Esophagus squamous epithelium (tissue), 5 donors: ENCODE data around the gene ATP8B3. TPM values are rescaled to one million over a fixed set of nuclear protein-coding genes. Genes with fewer than 3 reads are reported as not detected.

Experiments
- DNase-seq: peaks from one replicate; lab custom pipeline; 2025; lab: John Stamatoyannopoulos, UW
- H3K27ac ChIP-seq, 4 donors: fragments of 200-600 bp; sonication (generic); one replicate each; pipeline ENCODE4 v1.5.1; 2016 to 2019; ENCODE audit warnings: mild to moderate bottlenecking in 1 of 4
- H3K27me3 ChIP-seq, 4 donors: fragments of 200-600 bp; sonication (generic); 1 replicate in 3 of 4; 2 replicates in 1 of 4; pipeline versions ENCODE4 v1.5.1 to v1.6.0; 2017 to 2021; ENCODE audit warnings: antibody characterized with exemption in 1 of 4
- H3K36me3 ChIP-seq, 3 donors: fragments of 200-600 bp; sonication (generic); one replicate each; pipeline ENCODE4 v1.5.1; 2016 to 2019
- H3K4me1 ChIP-seq, 3 donors: fragments of 200-600 bp; sonication (generic); one replicate each; pipeline ENCODE4 v1.5.1; 2017 to 2019
- H3K4me3 ChIP-seq, 4 donors: fragments of 200-600 bp; sonication (generic); 1 replicate in 3 of 4; 2 replicates in 1 of 4; pipeline ENCODE4 v1.5.1; 2016 to 2019; ENCODE audit warnings: mild to moderate bottlenecking in 2 of 4, moderate library complexity in 1 of 4
- H3K9me3 ChIP-seq, 3 donors: fragments of 200-600 bp; sonication (generic); one replicate each; pipeline ENCODE4 v1.5.1; 2016 to 2019
- POLR2A ChIP-seq, 4 donors: fragments of 450-650 bp; IDR thresholded peaks; one replicate each; pipeline ENCODE4 v1.6.1; 2017; ENCODE audit warnings: antibody characterized with exemption in 4 of 4, mild to moderate bottlenecking in 4 of 4, moderate library complexity in 3 of 4
- WGBS, 2 donors: methylation state at CpG; one replicate each; pipeline ENCODE4 v1.1.5; 2018; 5-methylcytosine and 5-hydroxymethylcytosine counted together
- intact Hi-C: fragments of 100-400 bp; cut with DNase I; formaldehyde crosslinking; loops from one replicate; pipeline ENCODE4 v1.15.0; 2022
- total RNA-seq, 4 donors: library from RNA; depleted of rRNA; stranded (reverse); fragments of >200 nt; gene quantifications; one replicate each; pipeline ENCODE4 v1.1.0, GENCODE V29; 2016
- TF ChIP-seq, protein P1 (sequence below), 6 experiments: fragments of 450-650 bp in 4 of 6; fragments of 200-600 bp in 2 of 6; sonication (generic) in 2 of 6; IDR thresholded peaks; one replicate each; pipeline ENCODE4 v1.5.1; 2016 to 2019; ENCODE audit warnings: antibody characterized with exemption in 6 of 6, mild to moderate bottlenecking in 4 of 6, moderate library complexity in 4 of 6
- donor health status: DM: yes; HTN: yes; CAD: no.

ATP8B3 gene
- total RNA-seq, 4 donors from 2014 or later: 0.57 to 3.0 (median 1.4) TPM

DNA sequence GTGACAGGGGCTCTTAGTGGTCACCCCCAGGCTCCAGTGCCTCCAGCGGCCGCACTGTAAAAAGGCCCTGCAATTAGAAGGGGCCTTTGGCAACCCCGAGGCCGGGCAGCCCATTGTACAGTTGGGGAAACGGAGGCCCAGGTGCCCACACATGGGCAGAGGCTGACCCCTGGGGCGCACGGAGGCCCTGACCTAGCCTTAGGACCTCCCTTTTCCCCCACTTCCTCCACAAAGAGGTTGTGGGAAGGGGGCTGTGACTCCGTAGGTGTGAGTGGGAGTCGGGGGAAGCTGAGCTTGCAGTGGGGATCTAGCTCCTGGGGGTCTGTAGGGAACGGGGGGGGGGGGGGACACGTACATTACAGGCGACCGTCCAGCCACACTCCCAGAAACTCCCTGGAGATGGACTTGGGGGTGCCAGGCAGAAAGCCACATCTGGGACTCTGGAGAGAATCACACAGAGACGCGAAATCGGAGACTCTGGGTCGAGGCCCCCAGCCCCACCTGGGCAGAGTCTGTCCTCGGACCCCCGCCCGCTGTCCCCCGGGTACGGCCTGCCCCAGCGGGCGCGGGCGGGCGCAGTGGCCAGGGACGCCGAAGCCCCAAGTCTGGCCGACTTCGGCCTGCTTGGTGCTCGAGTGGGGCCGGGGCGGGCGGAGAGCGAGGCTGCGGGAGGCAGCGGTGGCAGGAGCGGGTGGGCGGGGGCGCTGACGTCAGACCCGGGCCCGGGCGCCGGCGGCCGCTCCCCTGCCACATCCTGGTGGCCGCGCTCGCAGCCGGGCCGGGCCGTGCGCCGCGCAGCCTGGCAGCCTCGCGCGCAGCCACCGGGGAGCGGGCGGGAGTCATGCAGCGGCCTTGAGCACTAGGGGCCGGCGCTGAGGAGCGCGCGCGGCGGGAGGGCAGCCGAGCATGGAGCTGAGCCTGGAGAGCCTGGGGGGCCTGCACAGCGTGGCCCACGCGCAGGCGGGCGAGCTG, 59.0 kb downstream of the ATP8B3 start, which contains the start of gene ONECUT3:
ONECUT3 (plus strand) TSS at position 750 of the 972 bp plus-strand sequence; CDS start at position 907, 157 bp downstream.
- no peak for TF ChIP-seq POLR2A (IDR thresholded peaks at IDR 0.05)
- TF ChIP-seq, protein P1, sequence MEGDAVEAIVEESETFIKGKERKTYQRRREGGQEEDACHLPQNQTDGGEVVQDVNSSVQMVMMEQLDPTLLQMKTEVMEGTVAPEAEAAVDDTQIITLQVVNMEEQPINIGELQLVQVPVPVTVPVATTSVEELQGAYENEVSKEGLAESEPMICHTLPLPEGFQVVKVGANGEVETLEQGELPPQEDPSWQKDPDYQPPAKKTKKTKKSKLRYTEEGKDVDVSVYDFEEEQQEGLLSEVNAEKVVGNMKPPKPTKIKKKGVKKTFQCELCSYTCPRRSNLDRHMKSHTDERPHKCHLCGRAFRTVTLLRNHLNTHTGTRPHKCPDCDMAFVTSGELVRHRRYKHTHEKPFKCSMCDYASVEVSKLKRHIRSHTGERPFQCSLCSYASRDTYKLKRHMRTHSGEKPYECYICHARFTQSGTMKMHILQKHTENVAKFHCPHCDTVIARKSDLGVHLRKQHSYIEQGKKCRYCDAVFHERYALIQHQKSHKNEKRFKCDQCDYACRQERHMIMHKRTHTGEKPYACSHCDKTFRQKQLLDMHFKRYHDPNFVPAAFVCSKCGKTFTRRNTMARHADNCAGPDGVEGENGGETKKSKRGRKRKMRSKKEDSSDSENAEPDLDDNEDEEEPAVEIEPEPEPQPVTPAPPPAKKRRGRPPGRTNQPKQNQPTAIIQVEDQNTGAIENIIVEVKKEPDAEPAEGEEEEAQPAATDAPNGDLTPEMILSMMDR (IDR thresholded peaks at IDR 0.05): no peak
- 0 to 9% methylated on average over 1 to 6 of the region's 77 CpGs for WGBS, 2 donors
- H3K9me3 ChIP-seq: no peaks in the 10 kb centered on the region
- H3K27ac ChIP-seq: no peak within 1 kb of the TSS
- H3K4me3 ChIP-seq: no peak within 1 kb of the TSS
- DNase-seq: no peak
- intact Hi-C loops: no loop called here
- no peaks in the 10 kb centered on the region for H3K36me3 ChIP-seq
- H3K27me3 ChIP-seq: peaks cover 69 to 100% (median 73%) of the 10 kb centered on the region in 4 donors
- peaks cover 25 to 64% (median 35%) of the 10 kb centered on the region in 3 donors for H3K4me1 ChIP-seq

DNA sequence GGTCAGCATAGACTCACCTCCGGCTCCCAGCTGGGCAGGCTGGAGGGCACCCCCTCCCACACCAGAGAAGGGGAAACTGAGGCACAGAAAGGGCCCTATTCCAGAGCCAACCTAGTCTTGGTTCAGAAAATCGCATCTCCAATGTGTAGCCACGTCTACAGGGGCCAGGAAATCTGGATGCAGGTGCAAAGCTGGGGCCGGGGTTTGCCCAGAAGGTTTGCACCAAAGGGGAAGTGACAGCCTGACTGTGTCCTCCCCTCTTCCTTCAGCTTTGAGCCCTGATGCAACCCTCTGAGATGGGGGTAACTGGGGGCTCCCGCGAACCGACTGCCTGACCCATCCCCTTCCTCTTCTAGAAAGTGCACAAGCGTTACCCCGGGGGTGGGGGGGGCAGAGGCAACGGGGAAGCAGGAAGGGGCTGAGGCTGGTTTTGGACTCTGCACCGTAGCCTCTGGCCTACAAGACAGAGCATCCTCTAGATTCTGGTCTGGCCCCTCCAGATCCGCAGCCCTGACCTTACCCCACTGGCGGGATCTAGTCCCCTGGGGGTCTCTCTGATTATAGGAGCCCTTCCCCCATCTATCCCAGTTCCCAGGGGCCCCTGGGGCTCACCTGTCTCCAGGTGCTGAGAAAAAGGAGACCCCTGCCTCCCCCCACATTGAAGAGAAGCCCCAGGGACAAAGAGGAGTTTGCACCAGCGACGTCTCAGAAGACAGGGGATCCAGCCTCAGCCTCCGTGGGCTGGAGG, 59.9 kb downstream of the ATP8B3 start:
- no peaks in the 10 kb centered on the region for H3K36me3 ChIP-seq
- no peak overlapping the region for H3K27ac ChIP-seq
- WGBS, 2 donors: 0 to 8% methylated on average over 8 to 10 of the region's 16 CpGs
- H3K27me3 ChIP-seq: peaks cover 64 to 100% (median 74%) of the 10 kb centered on the region in 4 donors
- DNase-seq: no peak
- H3K4me1 ChIP-seq: peaks cover 29 to 64% (median 36%) of the 10 kb centered on the region in 3 donors
- H3K4me3 ChIP-seq: no peak overlapping the region
- no peaks in the 10 kb centered on the region for H3K9me3 ChIP-seq
- intact Hi-C loops: no loop called here
- TF ChIP-seq, protein P1 (IDR thresholded peaks at IDR 0.05): no peak
- TF ChIP-seq POLR2A (IDR thresholded peaks at IDR 0.05): no peak

DNA sequence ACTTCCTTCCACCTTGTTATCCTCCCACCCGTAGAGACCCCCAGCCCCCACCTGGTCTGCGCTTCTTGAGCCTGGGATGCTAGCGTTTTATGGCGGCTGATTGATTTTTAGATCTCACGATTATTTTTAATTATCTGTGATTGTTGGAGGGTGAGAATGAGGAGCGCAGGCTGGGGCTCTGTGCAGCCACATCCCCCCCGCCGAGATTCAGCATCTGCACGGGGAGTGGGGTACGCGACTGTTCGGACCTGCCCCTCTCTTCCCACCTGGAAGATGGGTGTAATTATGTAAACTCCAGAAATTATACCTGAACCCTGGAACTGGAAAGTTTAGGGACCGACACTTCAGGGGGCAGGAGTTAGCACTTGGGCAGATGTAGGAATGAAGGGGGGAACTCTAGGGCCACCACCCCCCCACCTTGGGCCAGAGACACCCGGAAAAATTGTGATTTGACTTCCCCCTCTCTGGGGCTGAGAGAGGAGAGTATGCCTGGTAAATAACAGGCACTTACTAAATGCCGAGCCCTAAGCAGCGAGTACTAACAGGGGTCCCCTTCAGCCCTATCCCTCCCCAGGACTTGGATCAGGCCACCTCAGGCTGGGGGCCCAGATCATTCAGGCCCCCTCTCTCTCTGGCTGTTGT, 60.6 kb downstream of the ATP8B3 start:
- H3K27me3 ChIP-seq: peaks cover 61 to 100% (median 70%) of the 10 kb centered on the region in 4 donors
- 4 to 6% methylated on average over 14 to 15 of the region's 16 CpGs for WGBS, 2 donors
- H3K36me3 ChIP-seq: no peaks in the 10 kb centered on the region
- H3K27ac ChIP-seq: no peak overlapping the region
- H3K9me3 ChIP-seq: no peaks in the 10 kb centered on the region
- DNase-seq: no peak
- TF ChIP-seq POLR2A (IDR thresholded peaks at IDR 0.05): no peak
- TF ChIP-seq, protein P1 (IDR thresholded peaks at IDR 0.05): no peak
- intact Hi-C loops: no loop called here
- no peak overlapping the region for H3K4me3 ChIP-seq
- H3K4me1 ChIP-seq: peaks cover 34 to 67% (median 35%) of the 10 kb centered on the region in 3 donors

DNA sequence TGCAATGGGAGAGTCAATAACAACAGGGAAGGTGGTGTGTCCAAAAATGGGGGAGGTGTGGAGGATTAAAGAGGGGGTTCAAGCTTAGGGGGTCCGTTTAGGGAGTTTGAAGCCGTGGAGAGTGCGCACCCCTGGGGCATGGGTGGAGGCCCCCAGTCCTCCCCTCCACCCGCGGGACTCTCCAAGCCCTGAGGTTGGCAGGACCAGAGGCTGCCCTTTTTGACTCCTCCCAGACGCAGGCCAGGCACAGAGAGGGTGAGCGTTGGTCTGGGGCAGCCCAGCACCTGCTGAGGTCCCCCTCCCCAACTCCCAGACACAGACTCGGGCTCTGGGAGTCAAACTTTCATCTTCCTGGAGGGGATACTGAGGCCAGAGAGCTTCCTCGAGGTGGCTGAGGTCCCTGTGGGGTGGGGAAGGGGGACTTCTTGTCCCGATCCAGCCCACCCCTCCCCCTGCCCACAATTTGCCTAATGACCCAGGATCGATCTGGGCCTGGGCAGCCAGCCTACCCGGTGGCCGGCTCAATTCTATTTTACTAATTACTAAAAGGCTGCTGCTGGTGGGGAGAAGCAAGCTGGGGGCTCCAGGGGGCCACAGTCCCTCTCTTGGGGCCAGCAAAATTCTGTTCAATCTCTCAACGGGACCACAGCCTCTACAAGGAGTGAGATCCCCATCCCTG, 61.6 kb downstream of the ATP8B3 start:
- TF ChIP-seq, protein P1 (IDR thresholded peaks at IDR 0.05): no peak
- no peak for TF ChIP-seq POLR2A (IDR thresholded peaks at IDR 0.05)
- no peaks in the 10 kb centered on the region for H3K36me3 ChIP-seq
- H3K9me3 ChIP-seq: no peaks in the 10 kb centered on the region
- H3K4me3 ChIP-seq: peak overlapping the region in 1 of 4 donors; percentile 50
- no peak for DNase-seq
- H3K27ac ChIP-seq: no peak overlapping the region
- intact Hi-C loops: no loop called here
- H3K4me1 ChIP-seq: peaks cover 35 to 63% (median 35%) of the 10 kb centered on the region in 3 donors
- H3K27me3 ChIP-seq: peaks cover 52 to 100% (median 64%) of the 10 kb centered on the region in 4 donors
- WGBS, 2 donors: 4% methylated on average over 8 to 11 of the region's 14 CpGs
